Epidermal melanocyte (primary cell): ENCODE measurements around the gene PFDN2.
"Not testable (repeated sequence)": the region's sequence is repeated elsewhere in the genome, so short reads cannot be mapped to it uniquely, and the experiment has no call there.

ENCODE experiments used
- DNase-seq: peaks from one replicate; pipeline ENCODE4 v3.0.0; 2011; ENCODE audit warnings: low spot score; ENCODE audit not compliant: insufficient read length

PFDN2 gene

GRCh38 chr1:161139766-161140165 lies 21.9 kb upstream of the PFDN2 start:
- no peak for DNase-seq

GRCh38 chr1:161138431-161138830 lies 20.6 kb upstream of the PFDN2 start:
- DNase-seq: no peak

GRCh38 chr1:161137881-161138280 lies 20.0 kb upstream of the PFDN2 start:
- DNase-seq: no peak

GRCh38 chr1:161133220-161133740 lies 15.4 kb upstream of the PFDN2 start:
- no peak for DNase-seq

- peak; percentile 95 for DNase-seq
These were observed 14.8 kb upstream of the PFDN2 start, which contains the start of gene DEDD for GRCh38 chr1:161132410-161133219. Gene DEDD, minus strand, starts transcription at chr1:161132667. Its CDS starts 8,205 bp downstream, at chr1:161124462.

- no peak for DNase-seq
These were observed 13.9 kb upstream of the PFDN2 start for GRCh38 chr1:161131523-161132409.

GRCh38 chr1:161130266-161130665 lies 12.4 kb upstream of the PFDN2 start:
- no peak for DNase-seq

- DNase-seq: no peak
These were observed 11.0 kb upstream of the PFDN2 start for GRCh38 chr1:161128591-161129420.

GRCh38 chr1:161127649-161128048 lies 9.8 kb upstream of the PFDN2 start:
- DNase-seq: no peak

GRCh38 chr1:161122967-161123366 lies 5.1 kb upstream of the PFDN2 start:
- DNase-seq: no peak

- no peak for DNase-seq
These were observed 4.0 kb upstream of the PFDN2 start for GRCh38 chr1:161121834-161122233.

GRCh38 chr1:161121042-161121650 lies 3.3 kb upstream of the PFDN2 start:
- no peak for DNase-seq

GRCh38 chr1:161119092-161119903 lies 1.5 kb upstream of the PFDN2 start:
- DNase-seq: peak; percentile 56

- not testable (repeated sequence) for DNase-seq
These were observed 1.9 kb downstream of the PFDN2 start for GRCh38 chr1:161115961-161116360.

GRCh38 chr1:161115132-161115711 lies 2.6 kb downstream of the PFDN2 start:
- DNase-seq: no peak

- no peak for DNase-seq
These were observed 3.3 kb downstream of the PFDN2 start for GRCh38 chr1:161114556-161114955.

GRCh38 chr1:161113915-161114314 lies 3.9 kb downstream of the PFDN2 start:
- DNase-seq: no peak

- no peak for DNase-seq
These were observed 6.3 kb downstream of the PFDN2 start for GRCh38 chr1:161111527-161111926.

GRCh38 chr1:161111117-161111516 lies 6.7 kb downstream of the PFDN2 start:
- DNase-seq: no peak
